Tibial nerve (tissue), 4 donors: Measurements from ENCODE around the gene CTXND1.

ENCODE experiments used
- CTCF ChIP-seq, 5 experiments: fragments of 200-600 bp in 3 of 5; fragments of 450-650 bp in 2 of 5; sonication (generic) in 3 of 5; IDR thresholded peaks; one replicate each; pipeline ENCODE4 v1.5.1; 2016 to 2019; ENCODE audit warnings: antibody characterized with exemption in 5 of 5, mild to moderate bottlenecking in 3 of 5, moderate library complexity in 2 of 5
- EP300 ChIP-seq, 2 donors: sonication (generic); formaldehyde crosslinking; IDR thresholded peaks; one replicate each; pipeline ENCODE4 v1.6.1; 2017; ENCODE audit warnings: antibody characterized with exemption in 2 of 2, mild to moderate bottlenecking in 1 of 2
- POLR2A ChIP-seq, 2 donors: fragments of 450-650 bp; IDR thresholded peaks; one replicate each; pipeline ENCODE4 v1.6.1; 2017; ENCODE audit warnings: antibody characterized with exemption in 2 of 2, mild to moderate bottlenecking in 2 of 2, moderate library complexity in 2 of 2

GRCh38 chr15:80277147-80277546, 25.1 kb upstream of the CTXND1 start:
- TF ChIP-seq CTCF (IDR thresholded peaks at IDR 0.05) (no peak), POLR2A (IDR thresholded peaks at IDR 0.05) (no peak), EP300 (IDR thresholded peaks at IDR 0.05) (no peak)
